ENCODE data around the gene RPSA. TPM values are rescaled to one million over a fixed set of nuclear protein-coding genes. Genes with fewer than 3 reads are reported as not detected.

Gene RPSA
- total and polyA plus RNA-seq, 9 of the 15 experiments (the other 6 are each of a cell fraction or from before 2014, with no cell fraction given), result 2,290 to 4,272 (median 2,730) TPM

GRCh38 chr3:39413691-39414420 is 7.3 kb downstream of the RPSA start (continued):
- TF ChIP-seq U2AF1 (optimal IDR thresholded peaks at IDR 0.05; ENCODE audit: low read depth, low read length) (peak; percentile 40), HBP1 (CRISPR knock-in tag; IDR thresholded peaks at IDR 0.05) (peak; percentile 59), CGGBP1 (CRISPR knock-in tag; IDR thresholded peaks at IDR 0.05) (peak; percentile 5), ZNF586 (CRISPR knock-in tag; conservative IDR thresholded peaks at IDR 0.05) (0 out of 2 replicates have a peak, but pooled peaks have one; percentile 6), ZNF436 (CRISPR knock-in tag; IDR thresholded peaks at IDR 0.05) (no peak), HDAC2 (IDR thresholded peaks at IDR 0.05) (no peak), HMGN3 (IDR thresholded peaks at IDR 0.05; ENCODE audit: borderline replicate concordance, extremely low read depth, insufficient read length, low read depth, low read length) (peak; percentile 73), KDM2B (CRISPR knock-in tag; IDR thresholded peaks at IDR 0.05) (no peak), SIN3A (IDR thresholded peaks at IDR 0.05; ENCODE audit: borderline replicate concordance in 2 of 2, control insufficient read depth in 1 of 2, low read depth in 2 of 2, low read length in 2 of 2) (peak in 1 of 2 experiments; percentile 61; a peak in 2 of 4 replicates), ETV5 (CRISPR knock-in tag; IDR thresholded peaks at IDR 0.05; ENCODE audit: low read depth) (no peak), LCOR (CRISPR knock-in tag; IDR thresholded peaks at IDR 0.05) (0 out of 2 replicates have a peak, but pooled peaks have one; percentile 8), ZNF311 (CRISPR knock-in tag; IDR thresholded peaks at IDR 0.05) (no peak), ZNF551 (CRISPR knock-in tag; IDR thresholded peaks at IDR 0.05) (0 out of 2 replicates have a peak, but pooled peaks have one; percentile 75), ZNF695 (CRISPR knock-in tag; IDR thresholded peaks at IDR 0.05) (0 out of 2 replicates have a peak, but pooled peaks have one; percentile 57), NFIC (IDR thresholded peaks at IDR 0.05) (peak; percentile 7; the same call in 1 of the 2 replicates), MEIS2 (IDR thresholded peaks at IDR 0.05; ENCODE audit: partially characterized antibody) (peak; percentile 23), MTA1 (IDR thresholded peaks at IDR 0.05; ENCODE audit: borderline replicate concordance) (no peak)
- TF ChIP-seq, protein P1, sequence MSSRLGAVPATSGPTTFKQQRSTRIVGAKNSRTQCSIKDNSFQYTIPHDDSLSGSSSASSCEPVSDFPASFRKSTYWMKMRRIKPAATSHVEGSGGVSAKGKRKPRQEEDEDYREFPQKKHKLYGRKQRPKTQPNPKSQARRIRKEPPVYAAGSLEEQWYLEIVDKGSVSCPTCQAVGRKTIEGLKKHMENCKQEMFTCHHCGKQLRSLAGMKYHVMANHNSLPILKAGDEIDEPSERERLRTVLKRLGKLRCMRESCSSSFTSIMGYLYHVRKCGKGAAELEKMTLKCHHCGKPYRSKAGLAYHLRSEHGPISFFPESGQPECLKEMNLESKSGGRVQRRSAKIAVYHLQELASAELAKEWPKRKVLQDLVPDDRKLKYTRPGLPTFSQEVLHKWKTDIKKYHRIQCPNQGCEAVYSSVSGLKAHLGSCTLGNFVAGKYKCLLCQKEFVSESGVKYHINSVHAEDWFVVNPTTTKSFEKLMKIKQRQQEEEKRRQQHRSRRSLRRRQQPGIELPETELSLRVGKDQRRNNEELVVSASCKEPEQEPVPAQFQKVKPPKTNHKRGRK (tag; IDR thresholded peaks at IDR 0.05), result no peak
- TF ChIP-seq, protein P2, sequence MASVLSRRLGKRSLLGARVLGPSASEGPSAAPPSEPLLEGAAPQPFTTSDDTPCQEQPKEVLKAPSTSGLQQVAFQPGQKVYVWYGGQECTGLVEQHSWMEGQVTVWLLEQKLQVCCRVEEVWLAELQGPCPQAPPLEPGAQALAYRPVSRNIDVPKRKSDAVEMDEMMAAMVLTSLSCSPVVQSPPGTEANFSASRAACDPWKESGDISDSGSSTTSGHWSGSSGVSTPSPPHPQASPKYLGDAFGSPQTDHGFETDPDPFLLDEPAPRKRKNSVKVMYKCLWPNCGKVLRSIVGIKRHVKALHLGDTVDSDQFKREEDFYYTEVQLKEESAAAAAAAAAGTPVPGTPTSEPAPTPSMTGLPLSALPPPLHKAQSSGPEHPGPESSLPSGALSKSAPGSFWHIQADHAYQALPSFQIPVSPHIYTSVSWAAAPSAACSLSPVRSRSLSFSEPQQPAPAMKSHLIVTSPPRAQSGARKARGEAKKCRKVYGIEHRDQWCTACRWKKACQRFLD (CRISPR knock-in tag; IDR thresholded peaks at IDR 0.05), result peak; percentile 37; the same call in 1 of the 2 replicates
- TF ChIP-seq, protein P3, sequence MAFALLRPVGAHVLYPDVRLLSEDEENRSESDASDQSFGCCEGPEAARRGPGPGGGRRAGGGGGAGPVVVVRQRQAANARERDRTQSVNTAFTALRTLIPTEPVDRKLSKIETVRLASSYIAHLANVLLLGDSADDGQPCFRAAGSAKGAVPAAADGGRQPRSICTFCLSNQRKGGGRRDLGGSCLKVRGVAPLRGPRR (CRISPR knock-in tag; IDR thresholded peaks at IDR 0.05), result no peak
